Adrenal gland (tissue), 12 donors: Measurements from ENCODE around the gene CREBBP. TPM values are rescaled to one million over a fixed set of nuclear protein-coding genes. Genes with fewer than 3 reads are reported as not detected.

Source experiments
- DNase-seq, 7 donors: peaks; one replicate each; pipeline ENCODE4 v3.0.0-alpha.2; 2019 to 2020
- H3K27ac ChIP-seq, 5 donors: fragments of 200-600 bp; sonication (generic) in 4 of 5; 1 replicate in 3 of 5; 2 replicates in 2 of 5; pipeline versions ENCODE4 v1.5.1 to v1.8.0; 2016 to 2020; ENCODE audit warnings: mild to moderate bottlenecking in 1 of 5
- H3K27me3 ChIP-seq: fragments of 200-600 bp; 2 replicates; pipeline ENCODE4 v1.8.0; 2021
- H3K36me3 ChIP-seq, 2 donors: fragments of 200-600 bp; replicated peaks in 1 of 2; 1 replicate in 1 of 2; 2 replicates in 1 of 2; pipeline versions ENCODE4 v1.5.1 to v1.8.0; 2018 to 2022
- H3K4me1 ChIP-seq, 2 donors: fragments of 200-600 bp; replicated peaks in 1 of 2; 1 replicate in 1 of 2; 2 replicates in 1 of 2; pipeline versions ENCODE4 v1.5.1 to v1.8.0; 2018 to 2021
- H3K4me3 ChIP-seq, 4 donors: fragments of 200-600 bp; sonication (generic) in 3 of 4; one replicate each; pipeline ENCODE4 v1.5.1; 2016 to 2018
- H3K9me3 ChIP-seq, 3 donors: fragments of 200-600 bp; sonication (generic) in 1 of 3; replicated peaks in 1 of 3; 1 replicate in 2 of 3; 2 replicates in 1 of 3; pipeline versions ENCODE4 v1.5.1 to v1.8.0; 2016 to 2021
- CTCF ChIP-seq, 6 experiments: fragments of 450-650 bp in 4 of 6; fragments of 200-600 bp in 2 of 6; sonication (generic) in 1 of 6; IDR thresholded peaks; 1 replicate in 5 of 6; 2 replicates in 1 of 6; pipeline versions ENCODE4 v1.5.1 to v1.8.0; 2016 to 2021; ENCODE audit warnings: antibody characterized with exemption in 6 of 6, mild to moderate bottlenecking in 2 of 6, moderate library complexity in 1 of 6
- POLR2A ChIP-seq, 2 donors: fragments of 450-650 bp; IDR thresholded peaks; one replicate each; pipeline ENCODE4 v1.6.1; 2017; ENCODE audit warnings: antibody characterized with exemption in 2 of 2, mild to moderate bottlenecking in 2 of 2, moderate library complexity in 1 of 2
- WGBS, 4 donors: extraction: QIAGEN DNeasy Blood & Tissue Kit in 2 of 4; methylation state at CpG; one replicate each; pipeline versions ENCODE4 v1.1.5 to v1.1.7; 2013 to 2017; 5-methylcytosine and 5-hydroxymethylcytosine counted together
- intact Hi-C, 2 donors: fragments of 100-400 bp; cut with DNase I; formaldehyde crosslinking; loops; one replicate each; pipeline versions ENCODE4 v1.14.1 to v1.15.0; 2022 to 2023
- polyA plus RNA-seq, 3 donors: library from polyadenylated mRNA; stranded (reverse); fragments of 200-250 nt in 2 of 3; fragments of 350-450 nt in 1 of 3; fragmentation: Illumina TruSeq in 1 of 3; extraction: RNeasy Lipid Tissue Mini Kit (QIAGEN cat#74804) in 1 of 3; gene quantifications; one replicate each; pipeline ENCODE4 v1.2.3, GENCODE V29; 2013 to 2014
- total RNA-seq, 9 donors: library from RNA; depleted of rRNA in 4 of 9; stranded (reverse); fragments of >200 nt in 4 of 9; fragments of 120-200 nt in 1 of 9; fragmentation: NEBNext Ultra II Directional in 1 of 9; extraction: Animal tissue kit (Norgen Biotek cat#: 25700) in 1 of 9; gene quantifications; one replicate each; pipeline versions ENCODE4 v1.1.0 to v1.2.4, GENCODE V29; 2013 to 2023
- donor health status: healthy with polysubstance abuse.
- donor health status: Bipolar disorder and iron deficiency.
- donor health status: DM: yes; HTN: yes; CAD: no.
- donor health status: DM: no; HTN: no; CAD: no.
- donor health status: DM: no; HTN: no; CAD: no.
- donor health status: DM: yes; HTN: yes; CAD: no.

CREBBP gene
- total and polyA plus RNA-seq, 12 donors: 13.7 to 67.7 (median 44.1) TPM

DNA sequence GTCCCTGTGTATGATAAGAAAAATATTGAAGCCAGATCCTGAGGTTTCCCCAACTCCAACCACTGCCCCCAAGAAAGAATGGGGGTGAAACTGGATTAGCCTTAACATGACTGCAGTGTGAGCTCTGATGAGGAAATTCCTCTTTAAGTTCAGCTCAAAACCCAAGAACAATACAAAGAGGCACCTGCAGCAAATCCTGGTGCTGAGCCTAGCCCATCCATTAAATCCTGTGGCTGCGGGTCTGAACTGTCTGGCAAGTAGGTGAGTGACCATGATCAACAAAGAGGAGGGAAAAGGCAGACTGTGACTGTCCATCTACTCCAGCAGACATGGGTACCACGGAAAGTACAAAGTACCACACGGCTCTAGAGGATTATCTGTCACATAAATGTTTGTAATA is 64.2 kb downstream of the CREBBP start:
- Histone ChIP-seq H3K36me3 (no peaks in the 10 kb centered on the region), H3K9me3 (no peaks in the 10 kb centered on the region), H3K27ac (no peak overlapping the region), H3K27me3 (no peaks in the 10 kb centered on the region), H3K4me3 (no peak overlapping the region), H3K4me1 (peaks cover 7 to 49% of the 10 kb centered on the region in 2 donors)
- DNase-seq: no peak
- intact Hi-C loops: no loop called here
- TF ChIP-seq POLR2A (IDR thresholded peaks at IDR 0.05): no peak
- TF ChIP-seq CTCF (IDR thresholded peaks at IDR 0.05): no peak
- WGBS, 4 donors: 65 to 81% (median 76%) methylated on average over 3 of the region's 3 CpGs

DNA sequence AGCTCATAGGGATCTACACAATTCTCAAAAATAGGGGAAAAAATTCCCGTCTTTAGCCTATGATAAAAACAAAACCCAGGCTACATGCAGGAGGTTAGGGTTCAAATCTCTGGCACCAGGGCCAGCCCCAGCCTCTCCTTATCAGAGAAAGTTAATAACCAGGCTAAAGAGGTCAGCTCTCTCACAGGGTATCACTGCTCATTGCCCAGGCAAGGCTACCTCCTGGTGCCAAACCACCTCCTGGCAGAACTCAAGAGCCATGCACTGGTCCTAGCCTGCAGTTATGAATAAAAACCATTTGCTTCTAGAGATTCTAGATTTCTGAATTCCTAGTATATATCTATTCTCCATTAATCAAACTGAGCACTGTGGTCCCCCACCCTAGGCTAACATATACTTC is 65.8 kb downstream of the CREBBP start:
- H3K27me3 ChIP-seq: no peaks in the 10 kb centered on the region
- H3K4me1 ChIP-seq: peaks cover 0 to 33% of the 10 kb centered on the region in 2 donors
- no peak for TF ChIP-seq CTCF (IDR thresholded peaks at IDR 0.05)
- no peak for TF ChIP-seq POLR2A (IDR thresholded peaks at IDR 0.05)
- no peak overlapping the region for H3K27ac ChIP-seq
- intact Hi-C loops: no loop called here
- DNase-seq: no peak
- no peak overlapping the region for H3K4me3 ChIP-seq
- H3K36me3 ChIP-seq: no peaks in the 10 kb centered on the region
- 67 to 98% (median 92%) methylated on average over 1 of the region's 1 CpG for WGBS, 4 donors
- no peaks in the 10 kb centered on the region for H3K9me3 ChIP-seq

DNA sequence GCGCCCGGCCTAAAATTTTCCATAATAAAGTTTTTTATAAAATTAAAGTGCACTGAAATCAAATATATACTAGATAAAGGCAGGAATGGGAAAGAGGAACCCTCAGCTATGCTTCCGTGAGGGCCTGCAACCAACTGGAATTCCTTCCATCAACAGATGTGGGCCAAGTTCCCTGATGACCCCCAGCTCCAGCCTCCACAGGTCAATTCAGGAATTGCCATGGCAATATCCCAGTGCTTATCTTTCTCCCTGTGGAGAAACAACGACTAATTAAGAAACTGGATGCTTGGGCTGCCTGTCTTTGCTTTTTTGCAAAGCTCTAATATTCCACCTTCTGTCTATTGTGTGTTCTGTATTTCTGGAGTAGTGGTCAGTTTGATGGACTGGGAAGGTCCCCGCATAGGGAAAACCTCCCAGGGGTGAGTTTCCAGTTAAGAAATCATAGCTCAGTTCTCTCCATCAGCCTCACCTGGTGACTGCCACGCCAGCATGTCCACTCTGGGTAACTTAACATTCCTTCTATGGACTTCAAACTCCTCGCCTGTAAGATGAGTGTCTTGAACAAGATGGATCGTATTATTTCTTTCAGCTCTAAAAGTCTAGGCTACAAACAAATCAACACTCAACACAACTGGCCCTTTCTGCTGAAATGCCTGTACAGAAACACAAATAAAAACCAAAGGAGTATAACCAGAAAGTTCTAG is 67.9 kb downstream of the CREBBP start:
- Histone ChIP-seq H3K36me3 (no peaks in the 10 kb centered on the region), H3K27ac (no peak overlapping the region), H3K4me3 (no peak overlapping the region), H3K4me1 (peaks cover 0 to 17% of the 10 kb centered on the region in 2 donors), H3K9me3 (no peaks in the 10 kb centered on the region), H3K27me3 (no peaks in the 10 kb centered on the region)
- DNase-seq: no peak
- intact Hi-C loops: no loop called here
- WGBS, 4 donors: 85 to 89% (median 88%) methylated on average over 8 of the region's 8 CpGs
- no peak for TF ChIP-seq CTCF (IDR thresholded peaks at IDR 0.05)
- no peak for TF ChIP-seq POLR2A (IDR thresholded peaks at IDR 0.05)

- peaks cover 0 to 7% of the 10 kb centered on the region in 2 donors for H3K4me1 ChIP-seq
- no peaks in the 10 kb centered on the region for H3K27me3 ChIP-seq
- H3K27ac ChIP-seq: no peak overlapping the region
- no peak for DNase-seq
- TF ChIP-seq CTCF (IDR thresholded peaks at IDR 0.05): no peak
- no peak for TF ChIP-seq POLR2A (IDR thresholded peaks at IDR 0.05)
- WGBS, 4 donors: 90 to 98% (median 92%) methylated on average over 3 of the region's 3 CpGs
- H3K9me3 ChIP-seq: no peaks in the 10 kb centered on the region
- no peaks in the 10 kb centered on the region for H3K36me3 ChIP-seq
- intact Hi-C loops: no loop called here
- H3K4me3 ChIP-seq: no peak overlapping the region
Observed at GRCh38 chr16:3810818-3811217, 69.7 kb downstream of the CREBBP start.
